ENCODE results near the gene SOCS7. TPM values are rescaled to one million over a fixed set of nuclear protein-coding genes. Genes with fewer than 3 reads are reported as not detected.

Gene SOCS7
- total RNA-seq, 1 experiment from 2014 or later, result 12.7 TPM

- in situ Hi-C loops (cut with HindIII; ENCODE audit: low sequenced_read_pairs), result no loop called here
Measured at GRCh38 chr17:38333635-38334295, 17.9 kb upstream of the SOCS7 start.

GRCh38 chr17:38334480-38335364 is 16.9 kb upstream of the SOCS7 start:
- in situ Hi-C loops (cut with HindIII; ENCODE audit: low sequenced_read_pairs), result no loop called here
- no peak for DNase-seq (ENCODE audit: low spot score)

More at GRCh38 chr17:38333635-38334295, 17.9 kb upstream of the SOCS7 start:
- DNase-seq (ENCODE audit: low spot score), result no peak

- peak; percentile 57 for DNase-seq (ENCODE audit: low spot score)
- in situ Hi-C loops (cut with HindIII; ENCODE audit: low sequenced_read_pairs), result no loop called here
Measured at GRCh38 chr17:38336838-38337237, 14.8 kb upstream of the SOCS7 start.

GRCh38 chr17:38338053-38338452 is 13.6 kb upstream of the SOCS7 start:
- DNase-seq (ENCODE audit: low spot score), result peak; percentile 96
- in situ Hi-C loops (cut with HindIII; ENCODE audit: low sequenced_read_pairs), result no loop called here

GRCh38 chr17:38338535-38338934 is 13.1 kb upstream of the SOCS7 start:
- in situ Hi-C loops (cut with HindIII; ENCODE audit: low sequenced_read_pairs), result no loop called here
- DNase-seq (ENCODE audit: low spot score), result peak; percentile 65

- in situ Hi-C loops (cut with HindIII; ENCODE audit: low sequenced_read_pairs), result no loop called here
- DNase-seq (ENCODE audit: low spot score), result no peak
Measured at GRCh38 chr17:38339891-38340290, 11.8 kb upstream of the SOCS7 start.

- in situ Hi-C loops (cut with HindIII; ENCODE audit: low sequenced_read_pairs), result no loop called here
- DNase-seq (ENCODE audit: low spot score), result peak; percentile 69
Measured at GRCh38 chr17:38341035-38341721, 10.5 kb upstream of the SOCS7 start.

GRCh38 chr17:38342886-38343607 is 8.6 kb upstream of the SOCS7 start:
- no peak for DNase-seq (ENCODE audit: low spot score)
- in situ Hi-C loops (cut with HindIII; ENCODE audit: low sequenced_read_pairs), result no loop called here

GRCh38 chr17:38343608-38344419 is 7.8 kb upstream of the SOCS7 start, which contains the start of gene GPR179:
TSS of gene GPR179 (minus strand) at chr17:38343956. CDS start at chr17:38343789, 167 bp downstream.
- in situ Hi-C loops (cut with HindIII; ENCODE audit: low sequenced_read_pairs), result no loop called here
- DNase-seq (ENCODE audit: low spot score), result no peak

GRCh38 chr17:38344420-38344745 is 7.3 kb upstream of the SOCS7 start:
- no peak for DNase-seq (ENCODE audit: low spot score)
- in situ Hi-C loops (cut with HindIII; ENCODE audit: low sequenced_read_pairs), result no loop called here

GRCh38 chr17:38345743-38346142 is 5.9 kb upstream of the SOCS7 start:
- no peak for DNase-seq (ENCODE audit: low spot score)
- in situ Hi-C loops (cut with HindIII; ENCODE audit: low sequenced_read_pairs), result no loop called here

- peak; percentile 96 for DNase-seq (ENCODE audit: low spot score)
- in situ Hi-C loops (cut with HindIII; ENCODE audit: low sequenced_read_pairs), result no loop called here
Measured at GRCh38 chr17:38349097-38349730, 2.4 kb upstream of the SOCS7 start.

GRCh38 chr17:38350035-38350434 is 1.6 kb upstream of the SOCS7 start:
- in situ Hi-C loops (cut with HindIII; ENCODE audit: low sequenced_read_pairs), result no loop called here
- no peak for DNase-seq (ENCODE audit: low spot score)

- in situ Hi-C loops (cut with HindIII; ENCODE audit: low sequenced_read_pairs), result no loop called here
- DNase-seq (ENCODE audit: low spot score), result no peak
Measured at GRCh38 chr17:38352245-38353085, 821 bp downstream of the SOCS7 start.

- in situ Hi-C loops (cut with HindIII; ENCODE audit: low sequenced_read_pairs), result no loop called here
- DNase-seq (ENCODE audit: low spot score), result no peak
Measured at GRCh38 chr17:38353086-38353604, 1.5 kb downstream of the SOCS7 start.

- in situ Hi-C loops (cut with HindIII; ENCODE audit: low sequenced_read_pairs), result no loop called here
- DNase-seq (ENCODE audit: low spot score), result no peak
Measured at GRCh38 chr17:38353668-38354067, 2.0 kb downstream of the SOCS7 start.

- DNase-seq (ENCODE audit: low spot score), result peak; percentile 55
- in situ Hi-C loops (cut with HindIII; ENCODE audit: low sequenced_read_pairs), result no loop called here
Measured at GRCh38 chr17:38354466-38354865, 2.8 kb downstream of the SOCS7 start.
